Stimulated activated CD4-positive, alpha-beta T cell treated with anti-CD3 and anti-CD28 coated beads, Interleukin-1b, Interleukin-23, amount 100 ng/mL, for 48 hours (primary cell): Measurements from ENCODE around the gene OVAAL.
A peak's percentile ranks its signal among the peaks of the same experiment; 100 is the strongest.

Source experiments
- DNase-seq: peaks from one replicate; pipeline ENCODE4 v3.0.0-alpha.2; 2020

Gene OVAAL

GRCh38 chr1:180558664-180559063 lies at the start of gene OVAAL:
OVAAL (plus strand) TSS chr1:180558964.
- DNase-seq = no peak

GRCh38 chr1:180510882-180511281 lies 47.9 kb upstream of the OVAAL start:
- DNase-seq = no peak

- no peak for DNase-seq
Measured at GRCh38 chr1:180513531-180513930, 45.2 kb upstream of the OVAAL start.

- no peak for DNase-seq
Measured at GRCh38 chr1:180515364-180515763, 43.4 kb upstream of the OVAAL start.

- DNase-seq = peak; percentile 54
Measured at GRCh38 chr1:180515857-180516388, 42.8 kb upstream of the OVAAL start.

- no peak for DNase-seq
Measured at GRCh38 chr1:180519846-180520245, 38.9 kb upstream of the OVAAL start.

- no peak for DNase-seq
Measured at GRCh38 chr1:180521474-180522212, 37.1 kb upstream of the OVAAL start.

GRCh38 chr1:180522213-180522515 lies 36.6 kb upstream of the OVAAL start:
- no peak for DNase-seq

- no peak for DNase-seq
Measured at GRCh38 chr1:180524160-180524914, 34.4 kb upstream of the OVAAL start.

GRCh38 chr1:180524915-180525714 lies 33.6 kb upstream of the OVAAL start:
- DNase-seq = no peak

GRCh38 chr1:180525715-180526039 lies 33.1 kb upstream of the OVAAL start:
- no peak for DNase-seq

- DNase-seq = no peak
Measured at GRCh38 chr1:180527101-180527669, 31.6 kb upstream of the OVAAL start.

- DNase-seq = no peak
Measured at GRCh38 chr1:180528868-180529470, 29.8 kb upstream of the OVAAL start.

- no peak for DNase-seq
Measured at GRCh38 chr1:180530501-180530900, 28.3 kb upstream of the OVAAL start.

GRCh38 chr1:180532854-180533253 lies 25.9 kb upstream of the OVAAL start:
- DNase-seq = no peak

- peak; percentile 71 for DNase-seq
Measured at GRCh38 chr1:180533266-180533987, 25.3 kb upstream of the OVAAL start.

GRCh38 chr1:180534214-180534613 lies 24.6 kb upstream of the OVAAL start:
- DNase-seq = no peak

- DNase-seq = no peak
Measured at GRCh38 chr1:180535418-180535999, 23.3 kb upstream of the OVAAL start.

- DNase-seq = no peak
Measured at GRCh38 chr1:180536821-180537372, 21.9 kb upstream of the OVAAL start.

GRCh38 chr1:180539136-180539535 lies 19.6 kb upstream of the OVAAL start:
- no peak for DNase-seq
